GM20000 (cell line): Measurements from ENCODE around the gene SNX15.
"Not testable (repeated sequence)": the region's sequence is repeated elsewhere in the genome, so short reads cannot be mapped to it uniquely, and the experiment has no call there.

Experiments used
- DNase-seq: peaks from one replicate; pipeline ENCODE4 v3.0.0; 2012; ENCODE audit warnings: low spot score
- CTCF ChIP-seq: IDR thresholded peaks from 2 replicates; pipeline ENCODE4 v1.5.1; 2012; ENCODE audit warnings: mild to moderate bottlenecking, control low read depth; ENCODE audit errors: extremely low read depth, missing control alignments

Gene SNX15

GRCh38 chr11:65027213-65028067 is at the start of gene SNX15:
SNX15 (plus strand) TSS chr11:65027439; CDS start chr11:65027538, 99 bp downstream.
- DNase-seq: peak; percentile 93
- TF ChIP-seq CTCF: no peak

- DNase-seq: not testable (repeated sequence)
These were observed 43.9 kb upstream of the SNX15 start for GRCh38 chr11:64983339-64983738.

- no peak for TF ChIP-seq CTCF
- DNase-seq: no peak
These were observed 39.0 kb upstream of the SNX15 start for GRCh38 chr11:64987998-64988854.

- no peak for TF ChIP-seq CTCF
- DNase-seq: no peak
These were observed 37.8 kb upstream of the SNX15 start for GRCh38 chr11:64989416-64989815.

- TF ChIP-seq CTCF: no peak
- DNase-seq: no peak
These were observed 36.9 kb upstream of the SNX15 start for GRCh38 chr11:64990222-64990923.

- no peak for TF ChIP-seq CTCF
- DNase-seq: no peak
These were observed 32.9 kb upstream of the SNX15 start for GRCh38 chr11:64994318-64994717.

GRCh38 chr11:64996327-64996709 is 30.9 kb upstream of the SNX15 start:
- DNase-seq: no peak
- no peak for TF ChIP-seq CTCF
